Measurements from ENCODE around the gene WNT9A.

Gene WNT9A

DNA sequence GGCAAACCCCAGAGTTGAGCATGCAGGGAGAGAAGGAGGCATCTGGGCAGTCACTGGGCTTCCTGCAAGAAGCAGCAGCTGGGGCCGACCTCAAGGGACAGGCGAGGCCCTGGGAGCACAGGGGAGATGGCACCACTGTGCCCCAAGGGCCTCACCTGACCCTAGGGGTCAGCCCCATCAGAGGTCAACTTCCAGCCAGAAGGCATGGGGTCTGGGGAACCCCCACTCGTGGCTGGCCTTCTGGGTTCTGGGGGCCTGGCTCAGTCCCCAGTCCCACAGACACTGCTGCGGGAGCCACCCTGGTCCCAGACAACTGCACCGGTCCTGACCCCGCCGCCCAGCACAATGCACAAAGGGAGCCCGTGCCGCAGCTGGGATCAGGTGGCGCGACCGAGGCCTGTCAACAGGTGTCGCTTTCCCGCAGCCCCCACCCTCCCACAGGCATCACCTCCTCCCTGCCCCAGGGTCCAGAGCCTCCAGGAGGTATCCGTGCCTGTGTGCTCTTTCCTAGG, 6.2 kb downstream of the WNT9A start:
- DNase-seq = no peak

DNA sequence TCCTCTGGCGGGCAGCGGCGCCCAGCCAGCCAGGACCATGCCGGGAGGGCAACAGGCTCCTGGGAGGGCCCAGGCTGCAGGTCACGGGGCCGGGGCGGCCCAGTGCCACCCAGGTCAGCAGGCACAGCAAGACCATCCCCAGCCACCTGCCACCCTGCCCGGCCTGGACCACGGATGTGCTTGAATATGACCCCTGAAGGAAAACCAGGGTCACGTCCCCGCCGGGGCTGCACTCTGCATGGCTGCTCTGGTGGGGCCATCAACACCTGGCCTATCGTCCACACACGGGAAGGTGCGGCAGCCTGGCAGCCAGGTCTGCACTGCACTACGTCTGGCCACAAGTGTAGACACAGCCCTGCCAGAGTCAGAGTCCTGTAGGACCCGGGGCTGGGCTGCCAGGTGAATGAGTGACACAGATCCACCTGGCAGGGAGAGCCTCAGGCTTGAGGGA, 6.9 kb downstream of the WNT9A start:
- DNase-seq = no peak

DNA sequence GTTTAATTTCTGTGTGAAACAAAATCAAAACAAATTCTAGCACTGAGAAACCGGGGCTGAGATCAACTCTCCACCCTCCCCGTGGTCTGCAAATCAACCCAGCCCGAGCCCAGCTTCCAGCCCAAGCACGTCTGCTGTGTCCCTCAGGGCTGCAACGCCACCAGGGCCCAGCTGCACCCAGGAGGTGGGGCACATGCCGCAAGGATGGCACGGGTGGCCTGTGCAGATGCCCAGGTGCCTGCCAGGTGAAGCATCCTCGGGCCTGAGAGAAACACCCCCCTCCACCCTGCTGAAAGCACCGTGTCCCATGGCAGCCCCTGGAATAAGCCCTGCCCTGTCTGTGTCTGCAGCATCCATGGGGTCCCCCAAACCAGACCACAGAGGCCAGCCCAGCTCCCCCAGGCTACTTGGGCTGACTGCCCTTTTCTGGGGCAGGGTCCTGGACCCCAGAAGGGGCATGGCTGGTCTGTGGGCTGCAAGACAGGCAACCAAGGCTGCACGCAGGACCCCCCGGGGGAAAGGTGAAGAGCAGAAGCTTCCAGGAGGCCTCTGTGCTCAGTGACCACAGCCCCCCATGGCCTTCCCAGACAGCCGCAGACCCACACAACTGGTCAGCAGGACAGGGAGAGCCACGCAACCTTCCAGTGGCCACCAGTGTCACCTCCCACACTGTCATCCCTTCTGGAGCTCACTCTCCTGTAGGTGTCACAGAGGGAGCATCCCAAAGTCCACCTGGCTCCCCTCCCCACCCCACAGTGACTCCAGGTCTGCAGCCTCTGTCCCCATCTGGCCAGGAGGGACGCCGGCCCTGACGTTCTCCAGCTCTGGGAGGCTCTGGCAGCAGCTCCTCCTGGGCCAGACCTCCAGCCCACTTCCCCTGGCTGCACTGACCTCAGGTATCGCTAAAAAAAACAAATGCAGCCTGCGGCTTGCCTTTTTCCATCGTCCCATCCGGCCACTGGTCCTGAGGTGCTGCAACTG, 7.7 kb downstream of the WNT9A start:
- no peak for DNase-seq

DNA sequence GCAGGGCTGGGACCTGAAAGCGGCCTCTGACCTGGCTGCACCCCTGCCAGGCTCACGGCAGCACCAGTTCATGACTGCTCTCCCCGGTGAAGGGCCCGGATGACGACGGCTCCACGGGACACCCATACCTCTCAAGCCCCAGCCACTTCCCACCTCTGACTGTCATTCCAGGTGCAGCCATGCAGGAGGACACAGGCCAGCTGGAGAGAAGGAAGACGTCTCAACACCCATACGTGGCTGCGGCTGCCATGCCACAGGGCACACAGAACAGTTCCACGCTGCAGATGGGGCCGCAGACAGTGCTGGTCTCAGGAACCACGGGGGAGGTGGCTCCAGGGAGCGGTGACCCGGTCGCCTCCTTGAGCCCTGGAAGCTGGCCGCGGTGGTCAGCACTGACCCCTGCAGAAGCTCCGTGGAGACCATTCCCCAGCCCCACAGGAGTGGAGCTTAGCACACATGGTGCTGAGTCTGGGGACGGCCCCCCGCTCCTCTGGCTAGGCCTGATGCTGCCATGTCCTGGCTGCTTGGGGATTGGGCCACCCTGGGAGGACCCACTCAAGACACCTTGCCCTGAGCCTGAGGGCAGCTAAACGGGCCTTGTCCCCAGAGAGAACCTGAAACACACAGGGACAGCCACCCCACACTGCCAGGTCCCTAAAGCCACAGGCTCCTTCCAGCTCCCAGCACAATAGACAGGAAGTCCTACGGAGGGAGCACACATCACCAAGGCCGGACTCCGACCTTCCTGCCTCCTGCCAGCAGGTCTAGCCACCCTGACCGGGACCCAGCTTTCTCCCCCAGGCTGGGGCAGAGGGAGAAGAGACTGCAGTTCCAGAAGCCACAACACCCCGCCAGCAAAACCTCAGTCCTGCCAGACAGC, 8.6 kb downstream of the WNT9A start:
- DNase-seq = no peak

DNA sequence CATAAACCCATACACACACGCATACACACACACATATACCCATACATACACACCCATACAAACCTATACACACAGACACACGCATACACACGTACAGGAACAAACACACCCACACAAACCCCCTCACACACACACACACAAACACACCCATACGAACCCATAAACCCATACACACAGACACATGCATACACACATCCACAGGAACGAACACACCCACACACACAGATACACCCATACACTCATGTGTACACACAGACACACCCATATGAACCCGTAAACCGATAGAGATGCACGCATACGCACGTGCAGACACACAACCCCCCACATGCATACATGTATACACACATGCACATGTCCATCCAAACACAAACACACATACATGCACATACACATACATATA, 9.5 kb downstream of the WNT9A start:
- no peak for DNase-seq

DNA sequence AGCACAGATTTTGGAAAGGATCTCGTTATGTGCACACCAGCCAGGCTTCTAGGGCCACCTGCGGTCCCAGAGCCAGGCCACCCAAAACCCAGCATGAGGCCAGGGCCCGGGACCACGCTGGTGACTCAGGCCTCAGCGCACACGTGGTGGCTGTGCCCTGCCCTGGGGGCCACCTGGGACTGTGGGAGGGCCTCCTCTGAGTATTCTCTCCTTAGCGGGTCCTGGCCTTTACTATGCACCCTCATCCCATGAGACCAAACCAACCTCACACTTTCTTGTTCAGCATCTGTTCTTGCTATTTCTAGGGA, 9.9 kb downstream of the WNT9A start:
- DNase-seq = no peak

DNA sequence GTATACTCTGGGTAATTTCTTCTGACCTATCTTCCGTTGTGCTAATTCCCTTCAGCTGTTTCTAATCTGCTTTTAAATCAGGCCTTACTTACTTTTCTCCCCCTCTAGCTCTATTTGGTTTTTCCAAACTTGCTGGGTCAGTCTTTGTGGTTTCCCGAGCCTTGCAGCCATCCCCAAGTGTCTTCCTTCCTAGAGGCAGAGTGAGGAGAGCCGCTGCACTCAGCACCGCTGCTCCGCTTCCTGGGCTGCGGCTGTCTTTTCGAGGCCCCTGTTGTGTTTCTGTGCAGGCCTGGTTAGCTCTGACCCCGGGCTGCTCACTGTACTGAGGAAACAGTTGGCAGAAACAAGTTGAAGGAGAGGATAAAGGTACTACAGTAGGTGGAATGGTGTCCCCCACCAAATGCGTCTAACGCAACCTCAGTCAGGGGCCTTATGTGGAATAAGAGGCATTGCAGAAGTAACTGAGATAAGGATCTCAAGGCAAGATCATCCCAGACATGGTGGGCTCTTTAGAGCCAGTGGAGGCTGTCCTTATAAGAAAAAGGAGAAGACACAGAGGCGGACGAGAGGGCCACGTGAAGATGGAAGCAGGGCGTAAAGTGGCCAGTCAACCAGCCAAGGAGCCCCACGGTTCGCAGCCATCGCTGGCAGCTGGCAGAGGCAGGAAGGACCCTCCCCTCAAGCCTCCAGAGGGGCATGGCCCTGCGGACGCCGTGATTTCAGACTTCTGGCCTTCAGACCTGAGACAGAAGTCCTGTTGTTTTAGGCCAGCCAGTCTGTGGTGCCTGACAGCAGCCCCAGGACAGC, 10.5 kb downstream of the WNT9A start:
- DNase-seq = no peak

DNA sequence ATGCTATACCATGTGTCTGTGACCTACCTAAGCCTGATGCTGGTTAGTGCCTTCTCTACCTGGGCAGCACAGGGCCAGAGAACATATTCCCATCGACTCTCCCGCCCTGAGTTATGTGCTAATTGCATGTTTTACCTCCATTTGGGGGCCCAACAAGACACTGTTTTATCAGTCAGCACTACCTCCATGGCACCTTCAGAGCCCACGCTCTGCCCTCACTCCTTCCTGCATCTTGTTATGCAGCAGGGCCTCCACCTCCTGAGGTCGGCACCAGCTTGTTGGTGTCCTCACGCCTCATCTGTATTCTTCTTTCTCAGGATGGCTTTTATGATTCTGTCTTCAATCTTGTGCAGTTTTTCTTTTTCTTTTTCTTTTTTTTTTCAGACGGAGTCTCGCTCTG, 11.9 kb downstream of the WNT9A start:
- DNase-seq = no peak

DNA sequence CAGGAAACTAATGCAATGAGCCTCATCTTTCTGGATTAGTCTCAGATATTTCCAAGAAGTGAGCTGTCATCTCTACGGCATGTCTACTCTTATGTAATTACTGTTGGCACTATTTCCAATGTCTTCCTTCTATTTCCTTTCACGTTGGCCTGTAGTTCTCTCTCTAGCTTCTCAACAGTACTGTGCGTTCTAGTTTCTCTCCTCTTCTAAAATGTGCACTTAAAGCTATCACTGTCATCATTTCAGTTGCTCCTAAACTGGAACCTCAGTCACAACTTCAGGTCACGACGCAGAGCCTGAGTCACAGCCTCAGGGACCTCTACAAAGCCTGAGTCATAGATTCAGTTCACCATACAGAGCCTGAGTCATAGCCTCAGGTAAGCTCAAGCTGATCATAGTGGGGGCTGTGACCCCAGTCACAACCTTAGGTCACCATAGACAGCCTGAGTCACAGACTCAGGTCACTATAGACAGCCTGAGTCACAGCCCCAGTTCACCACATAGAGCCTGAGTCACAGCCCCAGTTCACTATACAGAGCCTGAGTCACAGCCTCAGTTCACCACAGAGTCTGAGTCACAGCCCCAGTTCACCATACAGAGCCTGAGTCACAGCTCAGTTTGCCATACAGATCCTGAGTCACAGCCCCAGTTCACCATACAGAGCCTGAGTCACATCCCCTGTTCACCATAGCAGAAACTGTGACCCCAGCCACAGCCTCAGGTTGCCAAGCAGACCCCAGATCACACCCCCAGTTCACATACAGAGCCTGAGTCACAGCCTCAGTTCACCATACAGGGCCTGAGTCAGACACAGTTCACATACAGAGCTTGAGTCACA, 13.0 kb downstream of the WNT9A start:
- DNase-seq = no peak

DNA sequence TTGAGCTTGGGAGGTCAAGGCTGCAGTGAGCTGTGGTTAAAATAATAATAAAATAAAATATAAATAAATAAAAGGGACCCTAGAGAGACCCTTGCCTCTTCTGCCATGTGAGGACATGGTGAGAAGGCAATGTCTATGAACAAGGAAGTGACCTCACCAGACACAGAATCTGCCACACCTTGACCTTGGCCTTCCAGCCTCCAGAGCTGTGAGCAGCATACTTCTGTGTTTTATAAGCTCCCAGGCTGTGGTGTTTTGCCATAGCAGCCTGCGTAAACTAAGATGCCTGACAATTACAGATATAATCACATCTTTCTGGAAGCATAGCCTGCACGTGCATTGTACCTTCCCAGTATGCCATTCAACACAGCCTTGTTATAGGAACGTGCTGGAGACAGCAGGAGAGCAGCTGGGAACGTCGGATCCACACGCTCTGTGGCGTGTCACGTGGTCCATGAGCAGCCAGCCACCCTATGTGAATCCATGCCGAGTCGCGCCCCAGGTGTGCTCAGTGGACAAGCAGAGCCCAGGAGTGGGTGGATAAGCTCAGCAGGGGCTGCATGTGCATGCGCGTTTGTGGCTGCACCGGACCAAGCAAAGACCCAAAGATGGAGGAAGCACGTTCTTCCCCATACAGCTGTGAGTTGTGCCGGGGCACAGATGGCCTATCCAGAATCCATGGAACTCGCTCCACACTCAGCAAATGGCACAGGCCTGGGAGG, 17.8 kb downstream of the WNT9A start:
- DNase-seq = no peak

DNA sequence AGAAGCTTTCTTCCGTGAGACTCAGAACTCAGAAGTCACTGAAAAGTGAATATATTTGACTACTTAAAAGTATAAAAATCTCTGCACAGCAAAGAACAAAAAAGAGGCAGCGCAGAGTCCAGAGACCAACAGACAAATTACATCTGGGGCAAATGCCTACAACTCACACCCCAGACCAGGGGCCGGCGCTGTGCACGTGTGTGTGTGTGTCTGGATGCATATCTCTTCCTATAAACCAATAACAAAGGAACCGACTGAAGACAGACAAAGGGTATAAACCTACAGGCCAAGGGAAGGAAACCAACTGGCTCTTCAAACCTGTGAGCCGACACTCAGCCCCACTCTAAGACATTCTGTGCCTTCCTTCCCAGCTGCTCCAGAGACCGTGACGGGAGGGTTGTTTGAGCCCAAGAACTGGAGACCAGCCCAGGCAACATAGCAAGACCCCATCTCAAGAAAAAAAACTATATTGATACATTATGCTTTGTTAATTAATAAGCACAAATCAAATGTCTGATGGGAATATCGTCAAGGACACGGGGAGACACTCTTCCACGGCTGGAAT, 18.8 kb downstream of the WNT9A start:
- no peak for DNase-seq

DNA sequence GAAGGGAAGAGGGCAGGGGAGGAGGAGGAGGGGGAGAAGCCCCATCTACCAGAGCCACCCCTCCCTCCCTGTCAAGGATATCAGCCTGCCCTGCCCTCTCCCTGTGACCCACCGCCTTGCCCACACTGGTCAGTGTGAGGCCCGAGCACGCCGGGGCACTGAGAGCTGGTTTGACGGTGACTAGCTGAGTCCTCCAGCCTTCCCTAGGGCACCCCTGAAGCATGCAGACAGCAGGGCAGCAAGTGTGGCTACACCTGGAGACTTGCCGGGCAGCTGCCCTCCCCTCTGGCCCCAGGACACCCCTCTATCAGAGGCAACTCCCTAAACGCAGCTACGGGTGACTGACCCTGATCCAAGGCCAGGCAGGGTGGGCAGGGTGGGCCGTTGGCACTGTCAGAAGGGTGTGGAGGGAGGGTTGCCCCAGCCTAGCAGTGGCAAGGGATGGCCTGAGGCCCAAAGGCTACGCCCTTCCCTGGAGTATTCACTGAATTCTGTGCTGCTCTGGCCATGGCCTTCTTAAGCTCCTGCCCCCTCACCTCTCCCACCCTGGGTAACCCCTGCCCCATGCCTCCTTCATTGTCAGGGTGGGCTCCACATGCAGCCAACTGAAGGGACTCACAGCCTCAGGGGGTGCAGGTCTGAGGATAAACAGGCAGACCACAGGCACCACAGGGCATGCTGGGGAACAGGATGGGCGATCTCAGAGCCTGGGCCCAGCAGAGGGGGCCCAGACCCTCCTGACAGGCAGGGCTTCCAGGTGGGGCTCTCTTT, 19.6 kb downstream of the WNT9A start:
- DNase-seq = no peak

DNA sequence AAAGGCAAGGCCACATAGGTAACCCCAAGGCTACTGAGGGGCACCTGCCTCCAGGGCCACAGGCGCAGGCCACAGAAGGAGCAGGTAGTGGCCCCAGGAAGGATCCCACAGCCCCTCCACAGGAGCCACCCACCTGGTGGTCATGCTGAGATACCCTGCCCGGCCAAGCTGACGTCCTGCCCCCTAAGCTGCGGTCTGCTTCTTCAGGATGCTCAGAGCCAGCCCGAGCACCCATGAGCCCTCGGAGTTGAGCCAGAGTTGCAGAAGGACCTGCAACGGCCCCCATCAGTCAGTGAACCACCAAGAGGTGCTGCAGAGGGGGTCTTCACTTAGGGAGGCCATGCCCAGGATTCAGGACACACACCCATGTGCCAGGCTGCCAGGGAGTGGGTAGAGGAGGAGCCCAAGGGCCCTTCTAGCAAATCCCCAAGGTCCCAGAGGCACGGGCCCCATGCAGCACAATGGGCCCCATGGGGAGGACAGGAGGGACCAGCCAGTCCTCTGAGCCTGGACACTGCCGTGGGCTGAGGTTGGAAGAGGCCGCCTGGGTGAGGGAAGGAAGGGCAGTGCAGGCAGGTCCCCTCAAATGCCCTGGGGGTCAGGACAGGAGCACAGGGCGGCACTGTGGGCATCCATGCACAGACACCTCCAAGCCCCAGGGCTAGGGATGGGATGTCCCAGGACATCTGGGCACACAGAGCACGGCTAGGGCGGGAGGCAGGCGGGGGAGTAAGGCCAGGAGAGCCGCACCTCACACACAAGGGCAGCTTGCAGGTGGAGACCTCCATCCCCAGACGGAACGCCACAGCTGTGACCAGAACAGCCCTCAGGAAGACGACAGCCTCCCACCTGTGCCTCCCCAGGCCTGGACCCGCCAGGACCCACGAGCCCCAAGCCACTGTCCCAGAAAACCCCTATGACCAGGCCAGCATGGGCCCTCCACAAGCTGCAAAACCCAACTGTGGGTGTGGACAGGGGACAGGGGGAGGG, 20.5 kb downstream of the WNT9A start:
- no peak for DNase-seq

DNA sequence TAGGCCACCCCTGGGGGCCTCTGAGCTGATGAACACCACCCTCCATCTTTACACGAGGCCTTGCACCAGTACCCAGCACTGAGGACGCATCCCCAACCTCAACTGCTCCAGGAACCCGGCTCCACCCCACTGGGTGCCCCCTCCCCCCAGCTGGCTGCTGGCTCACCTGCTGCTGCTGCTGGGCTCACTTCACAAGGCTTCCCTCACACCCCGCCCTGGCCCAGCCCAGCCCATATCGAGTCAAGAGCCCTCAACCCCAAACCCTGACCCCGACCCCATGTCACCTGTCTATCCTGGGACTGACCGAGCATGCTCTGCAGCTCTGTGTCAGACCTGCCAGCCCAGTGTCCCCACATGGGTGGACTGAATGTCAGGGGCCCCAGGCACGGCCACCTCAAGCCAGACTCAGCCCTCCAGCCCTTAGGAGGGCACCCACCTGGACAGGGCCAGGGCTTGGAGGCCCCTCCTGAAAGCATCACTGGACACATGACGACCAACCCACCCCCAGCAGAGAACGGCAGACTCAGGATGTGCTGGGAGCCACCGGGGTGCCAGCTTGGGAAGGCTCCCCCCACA, 21.4 kb downstream of the WNT9A start:
- DNase-seq = peak; percentile 31

DNA sequence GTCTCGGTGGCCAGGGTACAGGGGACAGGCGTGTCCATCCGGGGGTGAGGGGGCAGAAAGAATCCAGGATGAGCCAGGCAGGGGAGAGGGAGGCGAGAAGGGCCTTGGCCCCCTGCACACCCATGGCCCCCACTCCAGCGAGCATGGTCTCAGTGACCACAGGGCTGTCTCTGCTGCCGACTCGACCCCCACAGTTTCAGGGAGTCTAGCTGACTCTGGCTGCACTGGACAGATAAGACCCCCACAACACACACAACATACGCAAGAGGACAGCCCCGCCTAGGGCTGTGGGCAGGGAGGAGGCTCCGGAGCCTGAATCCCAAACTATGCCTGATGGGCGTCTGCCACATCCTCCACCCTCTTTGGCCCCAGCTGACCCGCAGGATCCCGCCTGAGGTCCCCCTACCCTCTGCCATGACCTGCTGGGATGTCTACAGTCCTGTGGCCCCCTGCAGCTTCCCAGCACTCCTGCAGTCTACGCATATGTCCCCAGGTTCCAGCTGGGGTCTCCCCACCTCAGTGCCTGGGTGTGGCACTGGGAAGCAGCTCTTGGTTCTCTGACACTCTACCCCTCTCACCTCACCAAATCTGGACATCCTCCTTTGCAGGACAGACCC, 22.0 kb downstream of the WNT9A start:
- DNase-seq = no peak

DNA sequence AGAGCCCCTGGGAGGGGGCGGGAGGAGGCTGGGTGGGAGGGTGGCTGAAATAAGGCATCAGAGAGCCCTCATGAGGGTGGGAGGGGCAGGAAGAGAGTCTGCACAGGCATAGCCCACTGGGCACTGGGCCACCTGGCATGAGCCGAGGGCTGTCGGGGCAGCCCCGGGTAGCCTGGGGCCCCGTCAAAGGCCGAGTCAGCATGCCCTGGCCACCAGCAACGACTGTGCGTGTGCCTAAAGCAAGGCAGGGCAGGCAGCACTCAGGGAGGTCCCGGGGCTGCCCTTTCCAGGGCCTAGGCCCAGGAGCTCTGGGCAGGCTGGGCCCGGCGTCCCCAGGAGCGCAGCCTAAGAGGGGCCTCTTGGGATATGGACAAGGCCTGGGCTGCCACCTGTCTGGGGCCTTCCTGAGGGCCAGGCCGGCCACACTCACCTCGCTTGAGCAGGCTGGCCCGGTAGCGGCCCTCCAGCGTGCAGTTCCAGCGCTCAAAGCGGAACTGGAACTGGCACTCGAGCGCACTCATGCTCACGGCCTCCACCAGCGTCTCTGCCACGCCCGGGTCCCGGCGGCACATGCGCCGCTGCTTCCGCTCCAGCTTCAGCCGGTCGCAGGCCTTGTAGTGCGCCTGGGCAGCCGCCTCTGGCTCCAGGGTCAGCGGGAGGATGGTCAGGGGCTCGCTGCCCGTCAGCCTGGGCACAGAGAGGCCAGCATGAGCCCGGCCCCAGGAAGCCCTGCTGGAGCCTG, 22.7 kb downstream of the WNT9A start:
- peak; percentile 35 for DNase-seq

DNA sequence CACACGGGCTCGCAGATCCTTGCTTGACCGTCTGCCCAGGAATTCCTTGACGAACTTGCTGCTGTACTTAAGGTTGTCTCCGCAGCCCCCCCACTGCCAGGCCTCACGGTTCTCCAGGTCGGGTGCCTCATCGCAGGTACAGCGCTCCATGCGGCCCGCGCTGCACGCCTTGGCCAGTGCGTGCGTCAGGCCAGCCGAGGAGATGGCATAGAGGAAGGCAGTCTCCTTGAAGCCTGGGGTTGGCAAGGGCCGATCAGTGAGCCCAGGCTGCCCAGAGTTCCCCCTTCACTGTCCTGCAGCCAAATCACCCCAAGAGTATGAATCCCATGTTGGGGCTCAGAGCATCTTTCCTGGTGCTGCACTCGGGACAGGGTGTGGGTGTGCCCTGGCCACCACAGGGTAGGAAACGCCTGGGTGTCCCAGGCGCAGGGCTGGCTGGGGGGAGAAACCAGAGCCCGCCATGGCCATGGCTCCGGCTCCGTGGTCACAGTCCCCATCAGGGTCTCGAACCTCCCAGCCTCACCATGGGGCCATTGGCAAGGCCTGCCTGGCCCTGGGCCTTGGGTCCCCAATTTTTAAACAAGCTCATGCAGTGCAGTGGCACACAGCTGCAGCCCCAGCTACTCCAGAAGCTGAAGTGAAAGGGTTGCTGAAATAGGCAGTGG, 23.4 kb downstream of the WNT9A start:
- no peak for DNase-seq

Measured in NCI-H510A treated with DMSO at 0.1 percent for 48 hours (cell line).